Activated gamma-delta T cell treated with Interleukin-2 at 50 U/mL for 16 hours (primary cell): ENCODE measurements around the gene TIMP2.

Experiments
- DNase-seq: peaks from one replicate; pipeline ENCODE4 v3.0.0-alpha.2; 2020

TIMP2 gene

GRCh38 chr17:78831688-78832540 is 93.3 kb downstream of the TIMP2 start:
- no peak for DNase-seq

GRCh38 chr17:78829477-78829876 is 95.7 kb downstream of the TIMP2 start:
- no peak for DNase-seq

- no peak for DNase-seq
Measured at GRCh38 chr17:78828470-78829185, 96.6 kb downstream of the TIMP2 start.

GRCh38 chr17:78826836-78827509 is 98.2 kb downstream of the TIMP2 start:
- no peak for DNase-seq

GRCh38 chr17:78826421-78826820 is 98.8 kb downstream of the TIMP2 start:
- DNase-seq = no peak

GRCh38 chr17:78825696-78826095 is 99.5 kb downstream of the TIMP2 start:
- no peak for DNase-seq

GRCh38 chr17:78824240-78824639 is 100.9 kb downstream of the TIMP2 start:
- no peak for DNase-seq

GRCh38 chr17:78823282-78824046 is 101.7 kb downstream of the TIMP2 start:
- DNase-seq = no peak

GRCh38 chr17:78822552-78822951 is 102.6 kb downstream of the TIMP2 start:
- no peak for DNase-seq

GRCh38 chr17:78821961-78822360 is 103.2 kb downstream of the TIMP2 start:
- DNase-seq = no peak

- DNase-seq = no peak
Measured at GRCh38 chr17:78820841-78821240, 104.3 kb downstream of the TIMP2 start.

GRCh38 chr17:78819806-78820792 is 105.1 kb downstream of the TIMP2 start:
- no peak for DNase-seq

GRCh38 chr17:78819402-78819801 is 105.8 kb downstream of the TIMP2 start:
- no peak for DNase-seq

- peak; percentile 56 for DNase-seq
Measured at GRCh38 chr17:78818932-78819331, 106.3 kb downstream of the TIMP2 start.

- no peak for DNase-seq
Measured at GRCh38 chr17:78818152-78818846, 106.9 kb downstream of the TIMP2 start.

- DNase-seq = peak; percentile 63
Measured at GRCh38 chr17:78817123-78817522, 108.1 kb downstream of the TIMP2 start.

- DNase-seq = no peak
Measured at GRCh38 chr17:78815696-78816095, 109.5 kb downstream of the TIMP2 start.

- no peak for DNase-seq
Measured at GRCh38 chr17:78812855-78813254, 112.3 kb downstream of the TIMP2 start.

- DNase-seq = no peak
Measured at GRCh38 chr17:78808163-78808562, 117.0 kb downstream of the TIMP2 start.

- DNase-seq = peak; percentile 63
Measured at GRCh38 chr17:78806451-78806850, 118.7 kb downstream of the TIMP2 start.

GRCh38 chr17:78805301-78805700 is 119.9 kb downstream of the TIMP2 start:
- DNase-seq = peak; percentile 58
